Stimulated activated effector memory CD8-positive, alpha-beta T cell treated with anti-CD3 and anti-CD28 coated beads, Interleukin-12 subunit alpha, Interleukin-12 subunit beta, amount 100 ng/mL, for 72 hours (primary cell): ENCODE data around the gene TNIK.
A peak's percentile ranks its signal among the peaks of the same experiment; 100 is the strongest.
"Not testable (repeated sequence)": the region's sequence is repeated elsewhere in the genome, so short reads cannot be mapped to it uniquely, and the experiment has no call there.

ENCODE experiments used
- ATAC-seq: fragments of 150-1000 bp; cut with Tn5 transposase; 2 replicates; pipeline ENCODE4 v1.10.0; 2021
- DNase-seq, 2 donors: peaks; one replicate each; pipeline ENCODE4 v3.0.0; 2021 to 2022; ENCODE audit warnings: low spot score in 2 of 2
- H3K27ac Mint-ChIP-seq: one replicate; pipeline ENCODE4 v1.8.0; 2022; ENCODE audit warnings: mild to moderate bottlenecking, mixed read lengths
- H3K36me3 Mint-ChIP-seq: one replicate; pipeline ENCODE4 v1.8.0; 2022; ENCODE audit warnings: mild to moderate bottlenecking, mixed read lengths
- H3K4me1 Mint-ChIP-seq: one replicate; pipeline ENCODE4 v1.8.0; 2022; ENCODE audit warnings: mixed read lengths
- H3K4me3 Mint-ChIP-seq: one replicate; pipeline ENCODE4 v1.8.0; 2022; ENCODE audit warnings: mild to moderate bottlenecking, mixed read lengths
- H3K9me3 Mint-ChIP-seq: one replicate; pipeline ENCODE4 v1.8.0; 2022; ENCODE audit warnings: mixed read lengths

The TNIK gene

GRCh38 chr3:171248426-171249111, 211.6 kb downstream of the TNIK start:
- DNase-seq (no peak), ATAC-seq (peak; percentile 93)
- Mint-ChIP-seq H3K4me3 (no peak overlapping the region), H3K9me3 (no peaks in the 10 kb centered on the region), H3K36me3 (no peaks in the 10 kb centered on the region), H3K4me1 (peaks cover 36% of the 10 kb centered on the region), H3K27ac (no peak overlapping the region)

GRCh38 chr3:171245796-171246765, 214.1 kb downstream of the TNIK start:
- Mint-ChIP-seq H3K9me3 (peaks cover 2% of the 10 kb centered on the region), H3K36me3 (no peaks in the 10 kb centered on the region), H3K4me1 (peaks cover 18% of the 10 kb centered on the region), H3K27ac (no peak overlapping the region), H3K4me3 (no peak overlapping the region)
- DNase-seq (no peak), ATAC-seq (no peak)

- DNase-seq: no peak
- ATAC-seq: no peak
Measured at GRCh38 chr3:171242951-171243350, 217.3 kb downstream of the TNIK start.

GRCh38 chr3:171242170-171242569, 218.0 kb downstream of the TNIK start:
- no peak for ATAC-seq
- H3K4me1 Mint-ChIP-seq: no peaks in the 10 kb centered on the region
- DNase-seq: no peak
- no peak overlapping the region for H3K27ac Mint-ChIP-seq
- H3K9me3 Mint-ChIP-seq: peaks cover 2% of the 10 kb centered on the region
- H3K4me3 Mint-ChIP-seq: no peak overlapping the region
- H3K36me3 Mint-ChIP-seq: no peaks in the 10 kb centered on the region

More at GRCh38 chr3:171242951-171243350, 217.3 kb downstream of the TNIK start:
- H3K9me3 Mint-ChIP-seq: peaks cover 2% of the 10 kb centered on the region
- no peak overlapping the region for H3K27ac Mint-ChIP-seq
- H3K4me3 Mint-ChIP-seq: no peak overlapping the region
- H3K4me1 Mint-ChIP-seq: no peaks in the 10 kb centered on the region
- no peaks in the 10 kb centered on the region for H3K36me3 Mint-ChIP-seq

- H3K4me3 Mint-ChIP-seq, DNase-seq, H3K36me3 Mint-ChIP-seq, H3K4me1 Mint-ChIP-seq, H3K9me3 Mint-ChIP-seq, ATAC-seq, H3K27ac Mint-ChIP-seq: not testable (repeated sequence)
Measured at GRCh38 chr3:171241655-171242054, 218.6 kb downstream of the TNIK start.

GRCh38 chr3:171240504-171240835, 219.7 kb downstream of the TNIK start:
- Mint-ChIP-seq H3K9me3 (peaks cover 2% of the 10 kb centered on the region), H3K27ac (no peak overlapping the region), H3K4me1 (peaks cover 5% of the 10 kb centered on the region), H3K4me3 (no peak overlapping the region), H3K36me3 (no peaks in the 10 kb centered on the region)
- ATAC-seq (no peak), DNase-seq (no peak)

- Mint-ChIP-seq H3K4me3 (no peak overlapping the region), H3K27ac (no peak overlapping the region), H3K4me1 (peaks cover 5% of the 10 kb centered on the region), H3K9me3 (peaks cover 2% of the 10 kb centered on the region), H3K36me3 (no peaks in the 10 kb centered on the region)
- DNase-seq: no peak
- ATAC-seq: no peak
Measured at GRCh38 chr3:171239757-171240503, 220.3 kb downstream of the TNIK start.

- ATAC-seq: no peak
- no peak for DNase-seq
- Mint-ChIP-seq H3K36me3 (no peaks in the 10 kb centered on the region), H3K4me3 (no peak overlapping the region), H3K4me1 (peaks cover 24% of the 10 kb centered on the region), H3K9me3 (no peaks in the 10 kb centered on the region), H3K27ac (no peak overlapping the region)
Measured at GRCh38 chr3:171237009-171237385, 223.2 kb downstream of the TNIK start.

GRCh38 chr3:171236265-171237008, 223.8 kb downstream of the TNIK start:
- Mint-ChIP-seq H3K4me1 (peaks cover 24% of the 10 kb centered on the region), H3K36me3 (no peaks in the 10 kb centered on the region), H3K4me3 (no peak overlapping the region), H3K27ac (no peak overlapping the region), H3K9me3 (no peaks in the 10 kb centered on the region)
- DNase-seq (no peak), ATAC-seq (no peak)

GRCh38 chr3:171234298-171235010, 225.8 kb downstream of the TNIK start:
- Mint-ChIP-seq H3K36me3 (no peaks in the 10 kb centered on the region), H3K9me3 (no peaks in the 10 kb centered on the region), H3K4me3 (no peak overlapping the region), H3K4me1 (peaks cover 35% of the 10 kb centered on the region), H3K27ac (no peak overlapping the region)
- ATAC-seq (no peak), DNase-seq (no peak)

GRCh38 chr3:171231361-171231760, 228.8 kb downstream of the TNIK start:
- Mint-ChIP-seq H3K4me1 (peaks cover 36% of the 10 kb centered on the region), H3K9me3 (no peaks in the 10 kb centered on the region), H3K4me3 (no peak overlapping the region), H3K36me3 (no peaks in the 10 kb centered on the region), H3K27ac (no peak overlapping the region)
- ATAC-seq: no peak
- DNase-seq: no peak

GRCh38 chr3:171230865-171231264, 229.3 kb downstream of the TNIK start:
- ATAC-seq: no peak
- H3K4me3 Mint-ChIP-seq: no peak overlapping the region
- H3K9me3 Mint-ChIP-seq: peaks cover 3% of the 10 kb centered on the region
- no peaks in the 10 kb centered on the region for H3K36me3 Mint-ChIP-seq
- peaks cover 40% of the 10 kb centered on the region for H3K4me1 Mint-ChIP-seq
- DNase-seq: no peak
- no peak overlapping the region for H3K27ac Mint-ChIP-seq

GRCh38 chr3:171229173-171229572, 231.0 kb downstream of the TNIK start:
- Mint-ChIP-seq H3K36me3 (no peaks in the 10 kb centered on the region), H3K27ac (no peak overlapping the region), H3K4me3 (no peak overlapping the region), H3K4me1 (peaks cover 43% of the 10 kb centered on the region), H3K9me3 (peaks cover 3% of the 10 kb centered on the region)
- peak; percentile 74 for ATAC-seq
- no peak for DNase-seq

GRCh38 chr3:171228240-171228639, 232.0 kb downstream of the TNIK start:
- H3K27ac Mint-ChIP-seq: no peak overlapping the region

More at GRCh38 chr3:171228240-171228639, 232.0 kb downstream of the TNIK start:
- H3K9me3 Mint-ChIP-seq: peaks cover 3% of the 10 kb centered on the region
- H3K4me3 Mint-ChIP-seq: no peak overlapping the region
- no peak for DNase-seq
- H3K36me3 Mint-ChIP-seq: peaks cover under 1% of the 10 kb centered on the region
- peaks cover 39% of the 10 kb centered on the region for H3K4me1 Mint-ChIP-seq
- ATAC-seq: no peak
